ENCODE results near the gene TRUB1.
A peak's percentile ranks its signal among the peaks of the same experiment; 100 is the strongest.

The TRUB1 gene

DNA sequence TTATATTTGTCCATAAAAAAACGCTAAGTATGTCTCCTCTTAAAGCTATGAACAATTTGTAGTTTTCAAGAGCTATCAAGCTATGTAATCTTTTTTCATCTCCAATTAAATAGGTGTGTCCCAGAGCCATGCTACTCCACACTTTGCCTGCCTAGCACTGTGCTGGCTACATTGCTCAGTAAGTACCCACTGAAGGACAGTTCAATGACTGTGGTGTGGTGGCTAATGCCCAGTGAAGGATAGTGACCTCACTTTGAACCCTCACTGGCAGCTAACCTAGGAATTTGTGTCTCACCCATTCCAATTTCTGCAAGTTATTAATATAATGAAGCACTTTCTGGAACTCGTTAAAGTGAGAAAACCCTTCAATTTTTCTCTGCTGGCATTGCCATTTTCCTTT lies 14.4 kb upstream of the TRUB1 start:
- no peak for DNase-seq (ENCODE audit: low read depth)
- TF ChIP-seq, protein P1, sequence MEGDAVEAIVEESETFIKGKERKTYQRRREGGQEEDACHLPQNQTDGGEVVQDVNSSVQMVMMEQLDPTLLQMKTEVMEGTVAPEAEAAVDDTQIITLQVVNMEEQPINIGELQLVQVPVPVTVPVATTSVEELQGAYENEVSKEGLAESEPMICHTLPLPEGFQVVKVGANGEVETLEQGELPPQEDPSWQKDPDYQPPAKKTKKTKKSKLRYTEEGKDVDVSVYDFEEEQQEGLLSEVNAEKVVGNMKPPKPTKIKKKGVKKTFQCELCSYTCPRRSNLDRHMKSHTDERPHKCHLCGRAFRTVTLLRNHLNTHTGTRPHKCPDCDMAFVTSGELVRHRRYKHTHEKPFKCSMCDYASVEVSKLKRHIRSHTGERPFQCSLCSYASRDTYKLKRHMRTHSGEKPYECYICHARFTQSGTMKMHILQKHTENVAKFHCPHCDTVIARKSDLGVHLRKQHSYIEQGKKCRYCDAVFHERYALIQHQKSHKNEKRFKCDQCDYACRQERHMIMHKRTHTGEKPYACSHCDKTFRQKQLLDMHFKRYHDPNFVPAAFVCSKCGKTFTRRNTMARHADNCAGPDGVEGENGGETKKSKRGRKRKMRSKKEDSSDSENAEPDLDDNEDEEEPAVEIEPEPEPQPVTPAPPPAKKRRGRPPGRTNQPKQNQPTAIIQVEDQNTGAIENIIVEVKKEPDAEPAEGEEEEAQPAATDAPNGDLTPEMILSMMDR (IDR thresholded peaks at IDR 0.05; ENCODE audit: insufficient read depth, low read depth, low read length, missing control alignments) = no peak
- H3K4me3 ChIP-seq (ENCODE audit: low read depth, low read length) = no peak overlapping the region

DNA sequence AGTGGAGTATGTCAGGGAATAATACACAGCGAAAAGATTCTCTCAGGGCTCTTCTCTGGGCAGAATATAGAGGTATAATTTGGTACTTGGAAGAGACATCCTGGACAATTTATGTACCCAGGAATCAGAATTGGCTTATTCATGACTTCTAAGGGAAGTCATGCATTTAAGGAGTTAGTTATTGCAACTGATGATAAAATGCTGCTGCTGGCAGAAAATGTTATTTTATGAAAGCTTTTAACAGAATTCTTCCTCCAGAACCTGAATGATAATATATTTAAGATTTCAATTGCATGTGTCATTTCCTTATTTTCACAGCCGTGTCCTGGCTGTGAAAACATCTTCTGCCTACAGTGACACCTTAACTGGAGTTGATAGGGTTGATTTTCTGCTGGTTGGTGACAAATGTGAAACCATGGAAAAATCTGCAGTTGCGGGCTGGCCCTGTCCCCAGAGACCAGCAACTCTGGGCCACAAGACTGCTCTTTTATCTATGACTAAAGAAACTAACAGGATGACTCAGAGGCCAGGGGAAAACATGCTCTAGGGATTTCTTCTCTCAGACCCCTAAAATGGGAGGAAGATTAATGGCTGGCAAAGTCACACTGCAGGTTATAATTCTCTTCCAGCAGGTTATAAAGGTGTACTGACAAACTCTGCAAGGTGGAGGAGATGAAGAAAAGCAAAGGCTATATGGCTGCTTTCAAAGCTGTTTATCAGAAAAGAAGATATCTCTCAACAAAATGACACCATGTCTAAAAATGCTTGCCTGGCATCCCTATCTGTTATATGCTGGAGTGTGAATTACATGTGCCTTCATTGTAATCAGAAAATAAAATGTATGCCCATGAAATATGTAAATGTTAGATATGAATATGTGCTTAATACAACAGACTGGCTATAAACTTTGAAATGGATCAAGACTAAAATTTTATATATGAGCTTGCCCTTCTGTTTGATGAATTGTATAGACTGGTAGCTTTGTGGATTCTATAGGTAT lies 12.1 kb upstream of the TRUB1 start:
- no peak overlapping the region for H3K4me3 ChIP-seq (ENCODE audit: low read depth, low read length)
- TF ChIP-seq, protein P1 (IDR thresholded peaks at IDR 0.05; ENCODE audit: insufficient read depth, low read depth, low read length, missing control alignments) = no peak
- peak; percentile 44 for DNase-seq (ENCODE audit: low read depth)

DNA sequence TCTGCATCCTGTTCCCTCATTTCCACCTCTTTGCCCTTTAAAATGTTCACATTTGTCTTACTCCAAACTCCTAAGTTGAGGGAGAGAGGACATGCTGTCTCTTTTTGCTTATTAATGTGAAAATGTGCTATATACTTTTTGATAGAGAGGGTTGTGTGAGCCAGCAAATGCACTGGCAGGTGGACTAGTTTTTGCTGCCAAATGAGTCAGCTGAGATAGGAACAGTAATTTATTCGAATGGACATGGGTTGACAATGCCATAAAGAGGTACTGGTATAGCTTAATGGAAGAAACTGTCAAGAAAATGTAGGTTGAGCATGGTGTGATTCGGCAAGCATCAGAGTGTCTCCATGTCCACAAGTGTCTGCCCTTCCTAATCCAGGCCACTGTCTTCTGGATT lies 9.2 kb upstream of the TRUB1 start:
- H3K4me3 ChIP-seq (ENCODE audit: low read depth, low read length) = no peak overlapping the region
- TF ChIP-seq, protein P1 (IDR thresholded peaks at IDR 0.05; ENCODE audit: insufficient read depth, low read depth, low read length, missing control alignments) = no peak
- DNase-seq (ENCODE audit: low read depth) = no peak

DNA sequence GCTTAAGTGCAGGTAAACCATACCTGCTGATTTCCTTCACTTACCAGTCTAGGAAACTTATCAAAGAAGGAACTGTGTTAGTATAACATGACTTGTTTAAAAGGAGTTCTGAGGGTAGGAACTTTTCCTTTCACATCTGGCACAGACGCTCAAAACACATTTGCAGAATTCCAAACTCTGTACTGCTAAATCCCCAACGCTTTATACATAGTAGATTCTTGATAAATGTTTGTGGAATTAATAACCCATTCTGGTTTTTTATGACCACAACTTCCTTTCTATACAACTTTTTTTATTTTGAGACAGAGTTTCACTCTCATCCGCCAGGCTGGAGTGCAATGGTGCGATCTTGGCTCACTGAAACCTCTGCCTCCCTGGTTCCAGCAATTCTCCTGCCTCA lies 7.7 kb upstream of the TRUB1 start:
- TF ChIP-seq, protein P1 (IDR thresholded peaks at IDR 0.05; ENCODE audit: insufficient read depth, low read depth, low read length, missing control alignments) = no peak
- no peak overlapping the region for H3K4me3 ChIP-seq (ENCODE audit: low read depth, low read length)
- DNase-seq (ENCODE audit: low read depth) = no peak

DNA sequence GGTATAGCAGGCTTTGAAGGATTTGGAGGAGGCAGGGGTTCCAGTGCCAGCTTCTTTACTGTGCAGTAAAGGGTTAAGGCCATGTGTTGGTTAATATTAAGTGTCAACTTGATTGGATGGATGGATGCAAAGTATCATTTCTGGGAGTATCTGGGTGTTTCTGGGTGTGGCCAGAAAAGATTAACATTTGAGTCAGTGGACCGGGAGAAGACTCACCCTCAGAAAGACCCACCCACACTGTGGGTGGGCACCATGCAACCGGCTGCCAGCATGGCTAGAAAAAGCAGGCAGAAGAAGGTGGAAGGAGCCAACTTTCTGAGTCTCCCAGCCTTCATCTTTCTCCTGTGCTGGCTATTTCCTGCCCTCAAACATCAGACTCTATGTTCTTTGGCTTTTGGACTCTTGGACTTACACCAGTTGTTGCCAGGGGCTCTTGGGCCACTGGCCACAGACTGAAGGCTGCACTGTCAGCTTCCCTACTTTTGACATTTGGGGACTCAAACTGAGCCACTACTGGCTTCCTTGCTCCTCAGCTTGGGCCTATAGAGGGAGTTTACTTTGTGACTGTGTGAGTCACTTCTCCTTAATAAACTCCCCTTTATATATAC lies 6.8 kb upstream of the TRUB1 start:
- TF ChIP-seq, protein P1 (IDR thresholded peaks at IDR 0.05; ENCODE audit: insufficient read depth, low read depth, low read length, missing control alignments) = no peak
- DNase-seq (ENCODE audit: low read depth) = no peak
- H3K4me3 ChIP-seq (ENCODE audit: low read depth, low read length) = no peak overlapping the region

DNA sequence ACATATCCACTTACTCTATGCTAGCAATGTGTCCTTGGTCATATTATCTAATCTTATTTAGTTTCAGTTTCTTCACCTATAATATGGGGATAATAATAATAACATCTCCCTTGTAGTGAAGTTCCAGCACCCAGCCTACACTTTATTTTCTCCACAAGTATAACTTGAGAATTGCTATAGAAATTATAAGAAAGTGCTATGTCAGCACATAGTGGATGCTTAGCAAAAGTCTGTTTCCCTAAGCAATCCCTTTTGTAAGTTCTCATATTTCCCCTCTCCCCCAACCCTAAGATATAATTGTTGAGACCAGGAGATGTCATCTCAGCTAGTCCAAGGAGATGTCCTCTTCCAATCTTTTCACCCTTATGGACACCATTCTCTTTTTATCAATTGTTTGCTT lies 5.8 kb upstream of the TRUB1 start:
- no peak for DNase-seq (ENCODE audit: low read depth)
- TF ChIP-seq, protein P1 (IDR thresholded peaks at IDR 0.05; ENCODE audit: insufficient read depth, low read depth, low read length, missing control alignments) = no peak
- H3K4me3 ChIP-seq (ENCODE audit: low read depth, low read length) = no peak overlapping the region
